ENCODE results near the gene PARD3.

DNA sequence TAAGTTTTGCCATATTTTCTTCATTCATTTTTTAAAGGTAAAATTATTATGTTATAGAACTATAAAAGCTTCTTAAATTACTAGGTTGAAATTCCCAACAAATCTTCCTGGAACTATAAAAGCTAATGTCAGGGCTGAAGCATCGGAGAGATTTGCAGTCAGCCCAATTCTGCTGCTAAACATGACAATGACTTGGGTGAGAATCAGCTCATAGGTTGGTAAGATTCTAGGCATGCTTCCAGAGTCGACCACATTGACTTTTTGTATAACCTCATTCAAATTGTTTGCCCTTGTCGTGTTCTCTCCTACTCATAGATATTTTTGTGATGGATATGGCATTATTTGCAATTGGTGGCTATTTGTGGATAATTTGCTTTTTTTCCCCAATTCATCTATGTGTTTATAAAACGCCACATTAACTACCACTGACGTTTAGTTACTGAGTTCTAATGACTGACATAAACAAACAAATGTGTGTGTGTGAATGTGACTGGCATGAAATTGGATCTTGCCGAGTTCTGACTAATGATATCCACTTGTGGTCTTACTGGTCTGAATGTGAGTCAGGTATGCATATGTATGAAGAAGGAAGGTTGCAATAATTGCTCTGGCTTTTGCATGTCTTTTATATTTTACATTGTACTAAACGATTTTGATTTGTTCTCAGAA lies 579.8 kb downstream of the PARD3 start:
- TF ChIP-seq, protein P1, sequence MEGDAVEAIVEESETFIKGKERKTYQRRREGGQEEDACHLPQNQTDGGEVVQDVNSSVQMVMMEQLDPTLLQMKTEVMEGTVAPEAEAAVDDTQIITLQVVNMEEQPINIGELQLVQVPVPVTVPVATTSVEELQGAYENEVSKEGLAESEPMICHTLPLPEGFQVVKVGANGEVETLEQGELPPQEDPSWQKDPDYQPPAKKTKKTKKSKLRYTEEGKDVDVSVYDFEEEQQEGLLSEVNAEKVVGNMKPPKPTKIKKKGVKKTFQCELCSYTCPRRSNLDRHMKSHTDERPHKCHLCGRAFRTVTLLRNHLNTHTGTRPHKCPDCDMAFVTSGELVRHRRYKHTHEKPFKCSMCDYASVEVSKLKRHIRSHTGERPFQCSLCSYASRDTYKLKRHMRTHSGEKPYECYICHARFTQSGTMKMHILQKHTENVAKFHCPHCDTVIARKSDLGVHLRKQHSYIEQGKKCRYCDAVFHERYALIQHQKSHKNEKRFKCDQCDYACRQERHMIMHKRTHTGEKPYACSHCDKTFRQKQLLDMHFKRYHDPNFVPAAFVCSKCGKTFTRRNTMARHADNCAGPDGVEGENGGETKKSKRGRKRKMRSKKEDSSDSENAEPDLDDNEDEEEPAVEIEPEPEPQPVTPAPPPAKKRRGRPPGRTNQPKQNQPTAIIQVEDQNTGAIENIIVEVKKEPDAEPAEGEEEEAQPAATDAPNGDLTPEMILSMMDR (IDR thresholded peaks at IDR 0.05 in 2 of 3, conservative IDR thresholded peaks at IDR 0.05 in 1 of 3; ENCODE audit: control insufficient read depth in 2 of 3, extremely low read depth in 1 of 3, insufficient read depth in 1 of 3, low read depth in 3 of 3, low read length in 3 of 3), result no peak
- TF ChIP-seq ZNF217 (IDR thresholded peaks at IDR 0.05) (no peak), CEBPB (IDR thresholded peaks at IDR 0.05; ENCODE audit: borderline replicate concordance in 1 of 2, low read depth in 2 of 2, low read length in 2 of 2) (no peak), TAF1 (IDR thresholded peaks at IDR 0.05; ENCODE audit: borderline replicate concordance, low read depth, low read length) (no peak), HDAC2 (IDR thresholded peaks at IDR 0.05) (no peak)
- TF ChIP-seq, protein P2, sequence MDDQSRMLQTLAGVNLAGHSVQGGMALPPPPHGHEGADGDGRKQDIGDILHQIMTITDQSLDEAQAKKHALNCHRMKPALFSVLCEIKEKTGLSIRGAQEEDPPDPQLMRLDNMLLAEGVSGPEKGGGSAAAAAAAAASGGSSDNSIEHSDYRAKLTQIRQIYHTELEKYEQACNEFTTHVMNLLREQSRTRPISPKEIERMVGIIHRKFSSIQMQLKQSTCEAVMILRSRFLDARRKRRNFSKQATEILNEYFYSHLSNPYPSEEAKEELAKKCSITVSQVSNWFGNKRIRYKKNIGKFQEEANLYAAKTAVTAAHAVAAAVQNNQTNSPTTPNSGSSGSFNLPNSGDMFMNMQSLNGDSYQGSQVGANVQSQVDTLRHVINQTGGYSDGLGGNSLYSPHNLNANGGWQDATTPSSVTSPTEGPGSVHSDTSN (IDR thresholded peaks at IDR 0.05; ENCODE audit: insufficient replicate concordance, low read depth, low read length), result no peak
- TF ChIP-seq, protein P3, sequence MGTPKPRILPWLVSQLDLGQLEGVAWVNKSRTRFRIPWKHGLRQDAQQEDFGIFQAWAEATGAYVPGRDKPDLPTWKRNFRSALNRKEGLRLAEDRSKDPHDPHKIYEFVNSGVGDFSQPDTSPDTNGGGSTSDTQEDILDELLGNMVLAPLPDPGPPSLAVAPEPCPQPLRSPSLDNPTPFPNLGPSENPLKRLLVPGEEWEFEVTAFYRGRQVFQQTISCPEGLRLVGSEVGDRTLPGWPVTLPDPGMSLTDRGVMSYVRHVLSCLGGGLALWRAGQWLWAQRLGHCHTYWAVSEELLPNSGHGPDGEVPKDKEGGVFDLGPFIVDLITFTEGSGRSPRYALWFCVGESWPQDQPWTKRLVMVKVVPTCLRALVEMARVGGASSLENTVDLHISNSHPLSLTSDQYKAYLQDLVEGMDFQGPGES (IDR thresholded peaks at IDR 0.05), result no peak
- TF ChIP-seq, protein P4, sequence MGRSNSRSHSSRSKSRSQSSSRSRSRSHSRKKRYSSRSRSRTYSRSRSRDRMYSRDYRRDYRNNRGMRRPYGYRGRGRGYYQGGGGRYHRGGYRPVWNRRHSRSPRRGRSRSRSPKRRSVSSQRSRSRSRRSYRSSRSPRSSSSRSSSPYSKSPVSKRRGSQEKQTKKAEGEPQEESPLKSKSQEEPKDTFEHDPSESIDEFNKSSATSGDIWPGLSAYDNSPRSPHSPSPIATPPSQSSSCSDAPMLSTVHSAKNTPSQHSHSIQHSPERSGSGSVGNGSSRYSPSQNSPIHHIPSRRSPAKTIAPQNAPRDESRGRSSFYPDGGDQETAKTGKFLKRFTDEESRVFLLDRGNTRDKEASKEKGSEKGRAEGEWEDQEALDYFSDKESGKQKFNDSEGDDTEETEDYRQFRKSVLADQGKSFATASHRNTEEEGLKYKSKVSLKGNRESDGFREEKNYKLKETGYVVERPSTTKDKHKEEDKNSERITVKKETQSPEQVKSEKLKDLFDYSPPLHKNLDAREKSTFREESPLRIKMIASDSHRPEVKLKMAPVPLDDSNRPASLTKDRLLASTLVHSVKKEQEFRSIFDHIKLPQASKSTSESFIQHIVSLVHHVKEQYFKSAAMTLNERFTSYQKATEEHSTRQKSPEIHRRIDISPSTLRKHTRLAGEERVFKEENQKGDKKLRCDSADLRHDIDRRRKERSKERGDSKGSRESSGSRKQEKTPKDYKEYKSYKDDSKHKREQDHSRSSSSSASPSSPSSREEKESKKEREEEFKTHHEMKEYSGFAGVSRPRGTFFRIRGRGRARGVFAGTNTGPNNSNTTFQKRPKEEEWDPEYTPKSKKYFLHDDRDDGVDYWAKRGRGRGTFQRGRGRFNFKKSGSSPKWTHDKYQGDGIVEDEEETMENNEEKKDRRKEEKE (IDR thresholded peaks at IDR 0.05), result no peak
- TF ChIP-seq, protein P5, sequence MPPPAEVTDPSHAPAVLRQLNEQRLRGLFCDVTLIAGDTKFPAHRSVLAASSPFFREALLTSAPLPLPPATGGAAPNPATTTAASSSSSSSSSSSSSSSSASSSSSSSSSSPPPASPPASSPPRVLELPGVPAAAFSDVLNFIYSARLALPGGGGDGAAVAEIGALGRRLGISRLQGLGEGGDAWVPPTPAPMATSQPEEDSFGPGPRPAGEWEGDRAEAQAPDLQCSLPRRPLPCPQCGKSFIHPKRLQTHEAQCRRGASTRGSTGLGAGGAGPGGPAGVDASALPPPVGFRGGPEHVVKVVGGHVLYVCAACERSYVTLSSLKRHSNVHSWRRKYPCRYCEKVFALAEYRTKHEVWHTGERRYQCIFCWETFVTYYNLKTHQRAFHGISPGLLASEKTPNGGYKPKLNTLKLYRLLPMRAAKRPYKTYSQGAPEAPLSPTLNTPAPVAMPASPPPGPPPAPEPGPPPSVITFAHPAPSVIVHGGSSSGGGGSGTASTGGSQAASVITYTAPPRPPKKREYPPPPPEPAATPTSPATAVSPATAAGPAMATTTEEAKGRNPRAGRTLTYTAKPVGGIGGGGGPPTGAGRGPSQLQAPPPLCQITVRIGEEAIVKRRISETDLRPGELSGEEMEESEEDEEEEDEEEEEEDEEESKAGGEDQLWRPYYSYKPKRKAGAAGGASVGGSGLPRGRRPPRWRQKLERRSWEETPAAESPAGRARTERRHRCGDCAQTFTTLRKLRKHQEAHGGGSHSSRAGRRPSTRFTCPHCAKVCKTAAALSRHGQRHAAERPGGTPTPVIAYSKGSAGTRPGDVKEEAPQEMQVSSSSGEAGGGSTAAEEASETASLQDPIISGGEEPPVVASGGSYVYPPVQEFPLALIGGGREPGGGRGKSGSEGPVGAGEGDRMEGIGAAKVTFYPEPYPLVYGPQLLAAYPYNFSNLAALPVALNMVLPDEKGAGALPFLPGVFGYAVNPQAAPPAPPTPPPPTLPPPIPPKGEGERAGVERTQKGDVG (CRISPR knock-in tag; IDR thresholded peaks at IDR 0.05), result no peak

Measured in GM12878 (cell line).